A549 treated with Mapracorat at 1 μM for 4 hours (cell line): ENCODE data around the gene CCP110. TPM values are rescaled to one million over a fixed set of nuclear protein-coding genes. Genes with fewer than 3 reads are reported as not detected.

ENCODE experiments used
- total RNA-seq: library from RNA; stranded (reverse); fragments of 200-300 nt; extraction: Qiagen RNA extraction; gene quantifications from 5 replicates; pipeline ENCODE4 v1.2.3, GENCODE V29; 2022

Gene CCP110, protein sequence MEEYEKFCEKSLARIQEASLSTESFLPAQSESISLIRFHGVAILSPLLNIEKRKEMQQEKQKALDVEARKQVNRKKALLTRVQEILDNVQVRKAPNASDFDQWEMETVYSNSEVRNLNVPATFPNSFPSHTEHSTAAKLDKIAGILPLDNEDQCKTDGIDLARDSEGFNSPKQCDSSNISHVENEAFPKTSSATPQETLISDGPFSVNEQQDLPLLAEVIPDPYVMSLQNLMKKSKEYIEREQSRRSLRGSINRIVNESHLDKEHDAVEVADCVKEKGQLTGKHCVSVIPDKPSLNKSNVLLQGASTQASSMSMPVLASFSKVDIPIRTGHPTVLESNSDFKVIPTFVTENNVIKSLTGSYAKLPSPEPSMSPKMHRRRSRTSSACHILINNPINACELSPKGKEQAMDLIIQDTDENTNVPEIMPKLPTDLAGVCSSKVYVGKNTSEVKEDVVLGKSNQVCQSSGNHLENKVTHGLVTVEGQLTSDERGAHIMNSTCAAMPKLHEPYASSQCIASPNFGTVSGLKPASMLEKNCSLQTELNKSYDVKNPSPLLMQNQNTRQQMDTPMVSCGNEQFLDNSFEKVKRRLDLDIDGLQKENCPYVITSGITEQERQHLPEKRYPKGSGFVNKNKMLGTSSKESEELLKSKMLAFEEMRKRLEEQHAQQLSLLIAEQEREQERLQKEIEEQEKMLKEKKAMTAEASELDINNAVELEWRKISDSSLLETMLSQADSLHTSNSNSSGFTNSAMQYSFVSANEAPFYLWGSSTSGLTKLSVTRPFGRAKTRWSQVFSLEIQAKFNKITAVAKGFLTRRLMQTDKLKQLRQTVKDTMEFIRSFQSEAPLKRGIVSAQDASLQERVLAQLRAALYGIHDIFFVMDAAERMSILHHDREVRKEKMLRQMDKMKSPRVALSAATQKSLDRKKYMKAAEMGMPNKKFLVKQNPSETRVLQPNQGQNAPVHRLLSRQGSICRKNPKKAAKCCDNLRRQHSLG
- total RNA-seq: 7.0 to 9.7 TPM (median 7.9 TPM) in 5 replicates

GRCh38 chr16:19523559-19524355 lies at the start of gene CCP110:
Gene CCP110 (plus strand): TSS chr16:19523942. CDS start chr16:19527882, 3,940 bp downstream.

DNA sequence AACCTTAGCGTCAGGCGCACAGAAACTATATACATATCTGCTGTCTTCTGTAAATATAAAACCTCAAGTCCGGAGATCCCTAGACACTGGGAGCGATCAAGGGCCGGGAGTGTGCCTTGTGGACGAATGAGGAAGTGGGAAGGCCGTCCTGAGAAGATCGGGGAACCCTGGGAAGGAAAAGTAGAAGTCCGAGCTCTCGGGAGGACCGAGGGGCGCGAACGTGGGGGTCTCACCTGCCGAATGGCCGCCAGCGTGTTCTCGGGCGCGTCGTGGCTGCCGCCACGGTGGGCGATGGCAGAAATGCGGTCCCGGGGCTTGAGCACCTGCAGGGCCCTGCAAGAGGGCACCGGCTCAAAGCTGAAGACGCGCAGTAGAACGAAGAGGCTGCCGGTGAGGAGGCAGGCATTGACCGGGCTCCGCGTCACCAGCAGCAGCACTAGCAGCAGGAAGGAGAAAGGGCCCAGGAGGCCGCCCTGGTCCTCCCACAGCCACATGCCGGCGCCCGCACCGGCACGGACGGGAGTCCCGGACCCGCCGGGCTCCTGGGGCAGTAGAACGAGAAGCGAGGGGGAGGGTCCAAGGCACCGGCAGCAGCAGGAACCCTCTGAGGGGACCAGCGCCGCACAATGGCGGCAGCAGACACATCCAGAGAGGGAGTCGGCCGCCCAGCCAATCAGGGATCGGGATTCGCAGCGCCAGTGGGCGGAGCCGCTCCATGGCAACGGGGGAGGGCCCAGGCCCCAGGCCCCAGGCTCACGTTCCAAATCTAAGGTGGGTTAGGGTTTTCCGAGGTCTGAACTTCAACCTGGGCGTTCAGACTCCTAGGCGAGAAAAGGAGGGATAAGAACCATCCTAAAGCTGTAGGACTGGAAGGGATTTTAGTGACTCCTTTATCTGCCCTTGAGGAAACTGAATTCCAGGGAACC lies 2.0 kb upstream of the CCP110 start, which contains the start of gene GDE1:
GDE1 (minus strand) TSS at position 628 of the 926 bp plus-strand sequence; CDS start at position 494, 134 bp downstream.

GRCh38 chr16:19555186-19555937 lies 31.6 kb downstream of the CCP110 start, which contains the start of gene VPS35L:
Gene VPS35L (plus strand): TSS chr16:19555703. CDS start chr16:19555730, 27 bp downstream.

Other genes starting within 250 kb of the CCP110 start
- gene CLEC19A, start 238.2 kb upstream of the CCP110 start, total RNA-seq: 0.11 to 0.32 TPM (median 0.19 TPM) in 4 of 5 replicates, not detected in the other
- 4.8 to 7.3 TPM (median 5.3 TPM) in 5 replicates for gene TMC5, start 106.1 kb upstream of the CCP110 start, total RNA-seq
- 72.4 to 82.4 TPM (median 74.4 TPM) in 5 replicates for gene GDE1, start 1.8 kb upstream of the CCP110 start, total RNA-seq
- gene VPS35L, start 31.8 kb downstream of the CCP110 start, total RNA-seq: 30.2 to 33.0 TPM (median 31.7 TPM) in 5 replicates
- gene KNOP1, start 194.3 kb downstream of the CCP110 start, total RNA-seq: 38.1 to 46.0 TPM (median 43.7 TPM) in 5 replicates
- 7.7 to 10.4 TPM (median 9.5 TPM) in 5 replicates for gene IQCK, start 194.3 kb downstream of the CCP110 start, total RNA-seq